HG02938 (cell line): Measurements from ENCODE around the gene GIPR.

Source experiments
- ATAC-seq: cut with Tn5 transposase; IDR thresholded peaks from one replicate; pipeline ENCODE4 v1.9.1; 2021; ENCODE audit warnings: mild to moderate bottlenecking, moderate library complexity; ENCODE audit not compliant: unreplicated experiment

GIPR gene

GRCh38 chr19:45730368-45731288 is 62.6 kb downstream of the GIPR start, which contains the start of gene FBXO46:
Gene FBXO46 (minus strand): TSS chr19:45730896. CDS start chr19:45713495, 17,401 bp downstream.
- peak; percentile 83 for ATAC-seq
